Measurements from ENCODE around the gene LIPI. TPM values are rescaled to one million over a fixed set of nuclear protein-coding genes. Genes with fewer than 3 reads are reported as not detected.

Gene LIPI
- total and polyA plus RNA-seq, 11 donors = not detected

DNA sequence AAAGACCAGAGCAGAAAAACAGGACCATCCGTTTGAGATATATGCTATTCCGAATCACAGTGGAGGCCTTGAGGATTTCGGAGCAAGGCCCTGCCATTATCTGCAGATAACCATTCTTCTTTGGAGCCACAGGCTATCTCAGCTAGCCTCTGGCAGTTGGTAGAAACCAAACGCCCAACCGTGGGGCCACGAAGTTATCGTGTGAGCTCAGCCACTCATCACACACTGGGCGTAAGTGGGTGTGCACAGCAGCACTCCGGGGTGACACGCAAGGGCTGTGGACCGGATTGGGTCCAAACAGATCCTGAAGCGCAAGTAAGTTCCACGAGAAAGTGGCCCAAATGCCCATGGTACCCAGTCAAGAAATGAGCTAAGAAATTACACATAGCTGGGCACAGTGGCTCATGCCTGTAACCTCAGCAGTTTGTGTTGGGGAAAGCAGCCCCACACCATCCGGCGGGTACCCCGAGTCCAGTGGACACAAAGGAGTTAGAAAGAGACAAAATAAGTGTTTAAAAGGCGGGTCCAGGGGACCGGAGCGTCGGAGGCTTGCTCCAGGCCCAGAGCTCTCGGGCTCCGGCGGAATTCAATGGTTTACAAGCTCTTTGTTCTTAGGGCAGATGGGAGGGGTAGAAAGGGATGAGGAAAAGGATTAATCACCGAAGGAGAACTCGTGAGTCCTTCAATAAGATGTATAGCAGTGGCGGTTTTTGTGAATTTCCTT, 130.6 kb downstream of the LIPI start:
- TF ChIP-seq, protein P1, sequence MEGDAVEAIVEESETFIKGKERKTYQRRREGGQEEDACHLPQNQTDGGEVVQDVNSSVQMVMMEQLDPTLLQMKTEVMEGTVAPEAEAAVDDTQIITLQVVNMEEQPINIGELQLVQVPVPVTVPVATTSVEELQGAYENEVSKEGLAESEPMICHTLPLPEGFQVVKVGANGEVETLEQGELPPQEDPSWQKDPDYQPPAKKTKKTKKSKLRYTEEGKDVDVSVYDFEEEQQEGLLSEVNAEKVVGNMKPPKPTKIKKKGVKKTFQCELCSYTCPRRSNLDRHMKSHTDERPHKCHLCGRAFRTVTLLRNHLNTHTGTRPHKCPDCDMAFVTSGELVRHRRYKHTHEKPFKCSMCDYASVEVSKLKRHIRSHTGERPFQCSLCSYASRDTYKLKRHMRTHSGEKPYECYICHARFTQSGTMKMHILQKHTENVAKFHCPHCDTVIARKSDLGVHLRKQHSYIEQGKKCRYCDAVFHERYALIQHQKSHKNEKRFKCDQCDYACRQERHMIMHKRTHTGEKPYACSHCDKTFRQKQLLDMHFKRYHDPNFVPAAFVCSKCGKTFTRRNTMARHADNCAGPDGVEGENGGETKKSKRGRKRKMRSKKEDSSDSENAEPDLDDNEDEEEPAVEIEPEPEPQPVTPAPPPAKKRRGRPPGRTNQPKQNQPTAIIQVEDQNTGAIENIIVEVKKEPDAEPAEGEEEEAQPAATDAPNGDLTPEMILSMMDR (IDR thresholded peaks at IDR 0.05) = no peak
- TF ChIP-seq POLR2A (IDR thresholded peaks at IDR 0.05) = no peak
- intact Hi-C loops (cut with DNase I) = no loop called here
- Histone ChIP-seq H3K36me3 (peaks cover 0 to 2% (median 0%) of the 10 kb centered on the region in 9 donors), H3K27ac (no peak overlapping the region), H3K27me3 (no peaks in the 10 kb centered on the region), H3K4me3 (no peak overlapping the region), H3K4me1 (no peaks in the 10 kb centered on the region), H3K9me3 (peaks cover 0 to 23% (median 11%) of the 10 kb centered on the region in 12 donors)
- ATAC-seq (no peak), DNase-seq (no peak)
- 84 to 92% (median 91%) methylated on average over 26 of the region's 26 CpGs for WGBS, 4 donors

GRCh38 chr21:14078746-14079375, 131.9 kb downstream of the LIPI start:
- Histone ChIP-seq H3K4me3 (no peak overlapping the region), H3K4me1 (no peaks in the 10 kb centered on the region), H3K36me3 (no peaks in the 10 kb centered on the region), H3K27me3 (no peaks in the 10 kb centered on the region), H3K9me3 (peaks cover 0 to 21% (median 8%) of the 10 kb centered on the region in 12 donors), H3K27ac (no peak overlapping the region)
- ATAC-seq = no peak
- intact Hi-C loops (cut with DNase I) = no loop called here
- TF ChIP-seq POLR2A (IDR thresholded peaks at IDR 0.05) = no peak
- TF ChIP-seq, protein P1 (IDR thresholded peaks at IDR 0.05) = no peak
- no peak for DNase-seq
- 95 to 98% (median 97%) methylated on average over 40 of the region's 40 CpGs for WGBS, 4 donors

- ATAC-seq = no peak
- H3K27ac ChIP-seq = no peak overlapping the region
- no peak overlapping the region for H3K4me3 ChIP-seq
- no peaks in the 10 kb centered on the region for H3K36me3 ChIP-seq
- no peaks in the 10 kb centered on the region for H3K4me1 ChIP-seq
- no peak for DNase-seq
- TF ChIP-seq, protein P1 (IDR thresholded peaks at IDR 0.05) = no peak
- peaks cover 0 to 21% (median 4%) of the 10 kb centered on the region in 12 donors for H3K9me3 ChIP-seq
- intact Hi-C loops (cut with DNase I) = no loop called here
- H3K27me3 ChIP-seq = no peaks in the 10 kb centered on the region
- 93 to 98% (median 96%) methylated on average over 24 to 32 of the region's 32 CpGs for WGBS, 4 donors
Observed at GRCh38 chr21:14076143-14076806, 134.5 kb downstream of the LIPI start.

All from heart left ventricle (tissue), 16 donors.